Measurements from ENCODE around the gene GPATCH2. TPM values are rescaled to one million over a fixed set of nuclear protein-coding genes. Genes with fewer than 3 reads are reported as not detected.

The GPATCH2 gene
- total and polyA plus RNA-seq, 10 of the 15 experiments (the other 5 are each of a cell fraction or from before 2014, with no cell fraction given): 3.2 to 12.2 (median 5.4) TPM

DNA sequence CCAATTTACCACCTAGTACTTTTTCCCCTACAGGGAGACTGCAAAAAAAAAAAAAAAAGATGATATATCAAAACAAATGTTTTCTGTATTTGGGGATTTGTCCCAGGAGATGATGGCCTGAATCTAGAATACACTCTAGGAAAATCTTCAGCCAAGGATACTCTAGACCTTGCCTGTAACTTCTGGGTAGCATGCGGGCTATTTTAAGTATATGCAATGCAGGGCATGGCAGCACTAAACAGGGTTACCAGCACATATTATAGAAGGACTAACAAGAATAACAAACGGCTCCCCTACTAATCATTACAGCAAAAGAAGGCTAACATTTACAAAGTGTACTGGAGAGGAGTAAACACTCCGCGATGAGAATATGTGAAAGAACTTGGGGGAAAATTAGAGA is 109.6 kb downstream of the GPATCH2 start (continued):
- TF ChIP-seq RELB (IDR thresholded peaks at IDR 0.05; ENCODE audit: low read depth) (no peak), ZBTB4 (CRISPR knock-in tag; IDR thresholded peaks at IDR 0.05) (no peak)

- Histone ChIP-seq H3K4me3 (no peak overlapping the region), H3K27ac (ENCODE audit: control insufficient read depth, insufficient read depth) (no peak overlapping the region), H4K20me1 (ENCODE audit: control insufficient read depth, insufficient read depth) (no peaks in the 10 kb centered on the region), H3K9ac (ENCODE audit: control insufficient read depth, insufficient read depth, low read length) (no peak overlapping the region), H3K27me3 (replicated peaks in 1 of 2; ENCODE audit: control insufficient read depth in 2 of 2, insufficient read depth in 2 of 2, low read length in 1 of 2) (no peaks in the 10 kb centered on the region), H3K4me1 (ENCODE audit: control insufficient read depth, insufficient read depth, low read length) (no peaks in the 10 kb centered on the region), H3K4me2 (ENCODE audit: control insufficient read depth, insufficient read depth) (no peak overlapping the region), H3K9me3 (replicated peaks; ENCODE audit: control insufficient read depth, insufficient read depth, low read length) (no peaks in the 10 kb centered on the region), H2AFZ (ENCODE audit: control insufficient read depth, low read depth, low read length) (no peak overlapping the region), H3K36me3 (ENCODE audit: control insufficient read depth in 2 of 2, insufficient read depth in 2 of 2, low read length in 1 of 2) (no peaks in the 10 kb centered on the region), H3K79me2 (ENCODE audit: control insufficient read depth, insufficient read depth, low read length) (no peaks in the 10 kb centered on the region)
- no TSS peak for BruUV-seq (replicated peaks)
- SMC1A ChIA-PET (ENCODE audit: uncharacterized antibody, unreplicated experiment): no interaction called here
- POLR2A ChIA-PET: no interaction called here
- RAD21 ChIA-PET (ENCODE audit: unreplicated experiment): no interaction called here
- FAIRE-seq (no peak), ATAC-seq (no peak), DNase-seq (ENCODE audit: low read depth, low spot score) (no peak)
- CTCF ChIA-PET: no interaction called here
- intact Hi-C loops (cut with micrococcal nuclease; ENCODE audit: unreplicated experiment): no loop called here
- in situ Hi-C loops (cut with MboI): no loop called here
- WGBS (ENCODE audit: insufficient coverage, insufficient replicate concordance, low lambda C conversion rate, missing lambda C conversion rate): 73% methylated on average over 2 of the region's 2 CpGs
- no peak for TF ChIP-seq POLR2AphosphoS5 (IDR thresholded peaks at IDR 0.05; ENCODE audit: low read length)
- no peak for TF ChIP-seq POLR2A (IDR thresholded peaks at IDR 0.05; ENCODE audit: low read depth, low read length)
- no peak for TF ChIP-seq NR2F1 (conservative IDR thresholded peaks at IDR 0.05)
- TF ChIP-seq ZBTB4 (CRISPR knock-in tag; IDR thresholded peaks at IDR 0.05): no peak
- no peak for TF ChIP-seq CREM (IDR thresholded peaks at IDR 0.05; ENCODE audit: low read depth)
- no peak for TF ChIP-seq NR2C2 (IDR thresholded peaks at IDR 0.05; ENCODE audit: borderline replicate concordance, control insufficient read depth, insufficient read length, low read depth)
- TF ChIP-seq, protein P1, sequence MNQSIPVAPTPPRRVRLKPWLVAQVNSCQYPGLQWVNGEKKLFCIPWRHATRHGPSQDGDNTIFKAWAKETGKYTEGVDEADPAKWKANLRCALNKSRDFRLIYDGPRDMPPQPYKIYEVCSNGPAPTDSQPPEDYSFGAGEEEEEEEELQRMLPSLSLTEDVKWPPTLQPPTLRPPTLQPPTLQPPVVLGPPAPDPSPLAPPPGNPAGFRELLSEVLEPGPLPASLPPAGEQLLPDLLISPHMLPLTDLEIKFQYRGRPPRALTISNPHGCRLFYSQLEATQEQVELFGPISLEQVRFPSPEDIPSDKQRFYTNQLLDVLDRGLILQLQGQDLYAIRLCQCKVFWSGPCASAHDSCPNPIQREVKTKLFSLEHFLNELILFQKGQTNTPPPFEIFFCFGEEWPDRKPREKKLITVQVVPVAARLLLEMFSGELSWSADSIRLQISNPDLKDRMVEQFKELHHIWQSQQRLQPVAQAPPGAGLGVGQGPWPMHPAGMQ (IDR thresholded peaks at IDR 0.05; ENCODE audit: borderline replicate concordance): no peak
- no peak for TF ChIP-seq KAT2A (conservative IDR thresholded peaks at IDR 0.05; ENCODE audit: control insufficient read depth, low read depth, low read length)
- TF ChIP-seq, protein P2, sequence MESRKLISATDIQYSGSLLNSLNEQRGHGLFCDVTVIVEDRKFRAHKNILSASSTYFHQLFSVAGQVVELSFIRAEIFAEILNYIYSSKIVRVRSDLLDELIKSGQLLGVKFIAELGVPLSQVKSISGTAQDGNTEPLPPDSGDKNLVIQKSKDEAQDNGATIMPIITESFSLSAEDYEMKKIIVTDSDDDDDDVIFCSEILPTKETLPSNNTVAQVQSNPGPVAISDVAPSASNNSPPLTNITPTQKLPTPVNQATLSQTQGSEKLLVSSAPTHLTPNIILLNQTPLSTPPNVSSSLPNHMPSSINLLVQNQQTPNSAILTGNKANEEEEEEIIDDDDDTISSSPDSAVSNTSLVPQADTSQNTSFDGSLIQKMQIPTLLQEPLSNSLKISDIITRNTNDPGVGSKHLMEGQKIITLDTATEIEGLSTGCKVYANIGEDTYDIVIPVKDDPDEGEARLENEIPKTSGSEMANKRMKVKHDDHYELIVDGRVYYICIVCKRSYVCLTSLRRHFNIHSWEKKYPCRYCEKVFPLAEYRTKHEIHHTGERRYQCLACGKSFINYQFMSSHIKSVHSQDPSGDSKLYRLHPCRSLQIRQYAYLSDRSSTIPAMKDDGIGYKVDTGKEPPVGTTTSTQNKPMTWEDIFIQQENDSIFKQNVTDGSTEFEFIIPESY (IDR thresholded peaks at IDR 0.05): no peak
These were observed 124.0 kb downstream of the GPATCH2 start for GRCh38 chr1:217506878-217507277.

Data from GM12878 (cell line).